Measurements from ENCODE around the gene LPO. TPM values are rescaled to one million over a fixed set of nuclear protein-coding genes. Genes with fewer than 3 reads are reported as not detected.

Gene LPO
- total and polyA plus RNA-seq, 10 of the 15 experiments (the other 5 are each of a cell fraction or from before 2014, with no cell fraction given): 0.03 to 0.11 (median 0.06) TPM; not detected in 7

DNA sequence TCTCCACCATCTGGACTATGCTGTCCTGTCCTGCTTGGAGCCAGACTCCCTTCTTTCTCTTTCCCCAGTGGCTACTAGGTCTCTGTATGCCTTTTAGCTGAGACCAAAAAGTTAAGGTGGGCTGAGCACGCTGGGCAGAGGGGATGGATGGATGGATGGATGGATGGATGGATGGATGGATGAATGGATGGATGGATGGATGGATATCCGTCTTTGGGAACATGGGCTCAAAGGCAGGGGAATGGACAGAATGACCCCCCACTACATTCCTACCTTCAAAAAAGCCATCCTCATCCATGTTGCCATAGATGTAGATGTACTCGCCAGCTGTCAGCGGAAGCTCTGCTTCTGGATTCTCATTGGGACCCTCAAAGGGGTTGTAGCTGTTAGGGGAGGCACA, 77.4 kb downstream of the LPO start:
- Histone ChIP-seq H2AFZ (ENCODE audit: control insufficient read depth, low read depth, low read length) (no peak overlapping the region), H3K4me1 (ENCODE audit: control insufficient read depth, insufficient read depth, low read length) (peaks cover 7% of the 10 kb centered on the region), H3K9me3 (replicated peaks; ENCODE audit: control insufficient read depth, insufficient read depth, low read length) (no peaks in the 10 kb centered on the region), H3K27ac (ENCODE audit: control insufficient read depth, insufficient read depth) (no peak overlapping the region), H3K36me3 (ENCODE audit: control insufficient read depth in 2 of 2, insufficient read depth in 2 of 2, low read length in 1 of 2) (no peaks in the 10 kb centered on the region), H3K4me3 (no peak overlapping the region), H3K9ac (ENCODE audit: control insufficient read depth, insufficient read depth, low read length) (no peak overlapping the region), H4K20me1 (ENCODE audit: control insufficient read depth, insufficient read depth) (no peaks in the 10 kb centered on the region), H3K27me3 (replicated peaks in 1 of 2; ENCODE audit: control insufficient read depth in 2 of 2, insufficient read depth in 2 of 2, low read length in 1 of 2) (no peaks in the 10 kb centered on the region), H3K79me2 (ENCODE audit: control insufficient read depth, insufficient read depth, low read length) (no peaks in the 10 kb centered on the region), H3K4me2 (ENCODE audit: control insufficient read depth, insufficient read depth) (no peak overlapping the region)
- POLR2A ChIA-PET: interaction anchor here (1.1 kb wide), 1 partner anchor 29 kb away, joined by 3 read pairs; no protein-coding TSS in a partner anchor
- FAIRE-seq (no peak), ATAC-seq (no peak), DNase-seq (ENCODE audit: low read depth, low spot score) (no peak)
- no TSS peak for BruUV-seq (replicated peaks)
- CTCF ChIA-PET: interaction anchor here (1.1 to 6.5 kb wide), 6 partner anchors 11 to 111 kb away, joined by 3 to 163 read pairs (median 18); partner anchors contain the start of genes RNF43 and TSPOAP1
- RAD21 ChIA-PET (ENCODE audit: unreplicated experiment): interaction anchor here (2.5 to 10.9 kb wide), 3 partner anchors 27 to 102 kb away, joined by 8 to 227 read pairs (median 66); partner anchors contain the start of gene RNF43
- in situ Hi-C loops (cut with MboI) (loop anchor here (5.0 kb wide), 1 partner anchor 132 kb away; no protein-coding TSS in a partner anchor), intact Hi-C loops (cut with micrococcal nuclease; ENCODE audit: unreplicated experiment) (no loop called here)
- SMC1A ChIA-PET (ENCODE audit: uncharacterized antibody, unreplicated experiment): interaction anchor here (1.0 to 12.9 kb wide), 8 partner anchors 12 to 308 kb away, joined by 3 to 249 read pairs (median 10); partner anchors contain the start of gene RNF43
- 62% methylated on average over 4 of the region's 4 CpGs for WGBS (ENCODE audit: insufficient coverage, insufficient replicate concordance, low lambda C conversion rate, missing lambda C conversion rate)
- no peak for TF ChIP-seq ZNF24 (IDR thresholded peaks at IDR 0.05)
- TF ChIP-seq, protein P1, sequence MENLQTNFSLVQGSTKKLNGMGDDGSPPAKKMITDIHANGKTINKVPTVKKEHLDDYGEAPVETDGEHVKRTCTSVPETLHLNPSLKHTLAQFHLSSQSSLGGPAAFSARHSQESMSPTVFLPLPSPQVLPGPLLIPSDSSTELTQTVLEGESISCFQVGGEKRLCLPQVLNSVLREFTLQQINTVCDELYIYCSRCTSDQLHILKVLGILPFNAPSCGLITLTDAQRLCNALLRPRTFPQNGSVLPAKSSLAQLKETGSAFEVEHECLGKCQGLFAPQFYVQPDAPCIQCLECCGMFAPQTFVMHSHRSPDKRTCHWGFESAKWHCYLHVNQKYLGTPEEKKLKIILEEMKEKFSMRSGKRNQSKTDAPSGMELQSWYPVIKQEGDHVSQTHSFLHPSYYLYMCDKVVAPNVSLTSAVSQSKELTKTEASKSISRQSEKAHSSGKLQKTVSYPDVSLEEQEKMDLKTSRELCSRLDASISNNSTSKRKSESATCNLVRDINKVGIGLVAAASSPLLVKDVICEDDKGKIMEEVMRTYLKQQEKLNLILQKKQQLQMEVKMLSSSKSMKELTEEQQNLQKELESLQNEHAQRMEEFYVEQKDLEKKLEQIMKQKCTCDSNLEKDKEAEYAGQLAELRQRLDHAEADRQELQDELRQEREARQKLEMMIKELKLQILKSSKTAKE (IDR thresholded peaks at IDR 0.05; ENCODE audit: low read depth, poor library complexity, severe bottlenecking): no peak
- no peak for TF ChIP-seq KDM1A (IDR thresholded peaks at IDR 0.05; ENCODE audit: borderline replicate concordance)
- no peak for TF ChIP-seq FOXM1 (IDR thresholded peaks at IDR 0.05; ENCODE audit: low read depth, low read length)
- TF ChIP-seq, protein P2, sequence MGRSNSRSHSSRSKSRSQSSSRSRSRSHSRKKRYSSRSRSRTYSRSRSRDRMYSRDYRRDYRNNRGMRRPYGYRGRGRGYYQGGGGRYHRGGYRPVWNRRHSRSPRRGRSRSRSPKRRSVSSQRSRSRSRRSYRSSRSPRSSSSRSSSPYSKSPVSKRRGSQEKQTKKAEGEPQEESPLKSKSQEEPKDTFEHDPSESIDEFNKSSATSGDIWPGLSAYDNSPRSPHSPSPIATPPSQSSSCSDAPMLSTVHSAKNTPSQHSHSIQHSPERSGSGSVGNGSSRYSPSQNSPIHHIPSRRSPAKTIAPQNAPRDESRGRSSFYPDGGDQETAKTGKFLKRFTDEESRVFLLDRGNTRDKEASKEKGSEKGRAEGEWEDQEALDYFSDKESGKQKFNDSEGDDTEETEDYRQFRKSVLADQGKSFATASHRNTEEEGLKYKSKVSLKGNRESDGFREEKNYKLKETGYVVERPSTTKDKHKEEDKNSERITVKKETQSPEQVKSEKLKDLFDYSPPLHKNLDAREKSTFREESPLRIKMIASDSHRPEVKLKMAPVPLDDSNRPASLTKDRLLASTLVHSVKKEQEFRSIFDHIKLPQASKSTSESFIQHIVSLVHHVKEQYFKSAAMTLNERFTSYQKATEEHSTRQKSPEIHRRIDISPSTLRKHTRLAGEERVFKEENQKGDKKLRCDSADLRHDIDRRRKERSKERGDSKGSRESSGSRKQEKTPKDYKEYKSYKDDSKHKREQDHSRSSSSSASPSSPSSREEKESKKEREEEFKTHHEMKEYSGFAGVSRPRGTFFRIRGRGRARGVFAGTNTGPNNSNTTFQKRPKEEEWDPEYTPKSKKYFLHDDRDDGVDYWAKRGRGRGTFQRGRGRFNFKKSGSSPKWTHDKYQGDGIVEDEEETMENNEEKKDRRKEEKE (IDR thresholded peaks at IDR 0.05): no peak
- TF ChIP-seq RBBP5 (conservative IDR thresholded peaks at IDR 0.05): no peak
- TF ChIP-seq CBX3 (IDR thresholded peaks at IDR 0.05; ENCODE audit: borderline replicate concordance, low read depth): no peak
- no peak for TF ChIP-seq HDAC2 (IDR thresholded peaks at IDR 0.05)
- no peak for TF ChIP-seq ZBED1 (IDR thresholded peaks at IDR 0.05; ENCODE audit: borderline replicate concordance)
- no peak for TF ChIP-seq SMAD1 (IDR thresholded peaks at IDR 0.05; ENCODE audit: low read depth, partially characterized antibody)
- no peak for TF ChIP-seq MTA3 (IDR thresholded peaks at IDR 0.05; ENCODE audit: borderline replicate concordance, low read length)
- no peak for TF ChIP-seq IKZF2 (IDR thresholded peaks at IDR 0.05)
- TF ChIP-seq, protein P3, sequence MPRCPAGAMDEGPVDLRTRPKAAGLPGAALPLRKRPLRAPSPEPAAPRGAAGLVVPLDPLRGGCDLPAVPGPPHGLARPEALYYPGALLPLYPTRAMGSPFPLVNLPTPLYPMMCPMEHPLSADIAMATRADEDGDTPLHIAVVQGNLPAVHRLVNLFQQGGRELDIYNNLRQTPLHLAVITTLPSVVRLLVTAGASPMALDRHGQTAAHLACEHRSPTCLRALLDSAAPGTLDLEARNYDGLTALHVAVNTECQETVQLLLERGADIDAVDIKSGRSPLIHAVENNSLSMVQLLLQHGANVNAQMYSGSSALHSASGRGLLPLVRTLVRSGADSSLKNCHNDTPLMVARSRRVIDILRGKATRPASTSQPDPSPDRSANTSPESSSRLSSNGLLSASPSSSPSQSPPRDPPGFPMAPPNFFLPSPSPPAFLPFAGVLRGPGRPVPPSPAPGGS (IDR thresholded peaks at IDR 0.05; ENCODE audit: borderline replicate concordance, insufficient read depth, low read depth, low read length, poor library complexity, severe bottlenecking): no peak
- no peak for TF ChIP-seq SRF (IDR thresholded peaks at IDR 0.05; ENCODE audit: low read depth in 2 of 2, low read length in 2 of 2)

Measured in GM12878 (cell line).